ENCODE data around the gene ZFR.

ZFR gene

GRCh38 chr5:32355686-32356085 is 88.9 kb downstream of the ZFR start:
- TF ChIP-seq TAF1 (IDR thresholded peaks at IDR 0.05; ENCODE audit: borderline replicate concordance, insufficient read depth, low read length) (no peak), FOXP2 (optimal IDR thresholded peaks at IDR 0.05; ENCODE audit: borderline replicate concordance, extremely low read depth, extremely low read length, insufficient read depth) (no peak), POLR2AphosphoS5 (IDR thresholded peaks at IDR 0.05; ENCODE audit: low read depth, low read length) (no peak), SIN3A (IDR thresholded peaks at IDR 0.05; ENCODE audit: borderline replicate concordance, insufficient read depth, low read length) (no peak)
- TF ChIP-seq, protein P1, sequence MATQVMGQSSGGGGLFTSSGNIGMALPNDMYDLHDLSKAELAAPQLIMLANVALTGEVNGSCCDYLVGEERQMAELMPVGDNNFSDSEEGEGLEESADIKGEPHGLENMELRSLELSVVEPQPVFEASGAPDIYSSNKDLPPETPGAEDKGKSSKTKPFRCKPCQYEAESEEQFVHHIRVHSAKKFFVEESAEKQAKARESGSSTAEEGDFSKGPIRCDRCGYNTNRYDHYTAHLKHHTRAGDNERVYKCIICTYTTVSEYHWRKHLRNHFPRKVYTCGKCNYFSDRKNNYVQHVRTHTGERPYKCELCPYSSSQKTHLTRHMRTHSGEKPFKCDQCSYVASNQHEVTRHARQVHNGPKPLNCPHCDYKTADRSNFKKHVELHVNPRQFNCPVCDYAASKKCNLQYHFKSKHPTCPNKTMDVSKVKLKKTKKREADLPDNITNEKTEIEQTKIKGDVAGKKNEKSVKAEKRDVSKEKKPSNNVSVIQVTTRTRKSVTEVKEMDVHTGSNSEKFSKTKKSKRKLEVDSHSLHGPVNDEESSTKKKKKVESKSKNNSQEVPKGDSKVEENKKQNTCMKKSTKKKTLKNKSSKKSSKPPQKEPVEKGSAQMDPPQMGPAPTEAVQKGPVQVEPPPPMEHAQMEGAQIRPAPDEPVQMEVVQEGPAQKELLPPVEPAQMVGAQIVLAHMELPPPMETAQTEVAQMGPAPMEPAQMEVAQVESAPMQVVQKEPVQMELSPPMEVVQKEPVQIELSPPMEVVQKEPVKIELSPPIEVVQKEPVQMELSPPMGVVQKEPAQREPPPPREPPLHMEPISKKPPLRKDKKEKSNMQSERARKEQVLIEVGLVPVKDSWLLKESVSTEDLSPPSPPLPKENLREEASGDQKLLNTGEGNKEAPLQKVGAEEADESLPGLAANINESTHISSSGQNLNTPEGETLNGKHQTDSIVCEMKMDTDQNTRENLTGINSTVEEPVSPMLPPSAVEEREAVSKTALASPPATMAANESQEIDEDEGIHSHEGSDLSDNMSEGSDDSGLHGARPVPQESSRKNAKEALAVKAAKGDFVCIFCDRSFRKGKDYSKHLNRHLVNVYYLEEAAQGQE (IDR thresholded peaks at IDR 0.05; ENCODE audit: insufficient read depth in 1 of 2, low read depth in 2 of 2, low read length in 2 of 2) = no peak

DNA sequence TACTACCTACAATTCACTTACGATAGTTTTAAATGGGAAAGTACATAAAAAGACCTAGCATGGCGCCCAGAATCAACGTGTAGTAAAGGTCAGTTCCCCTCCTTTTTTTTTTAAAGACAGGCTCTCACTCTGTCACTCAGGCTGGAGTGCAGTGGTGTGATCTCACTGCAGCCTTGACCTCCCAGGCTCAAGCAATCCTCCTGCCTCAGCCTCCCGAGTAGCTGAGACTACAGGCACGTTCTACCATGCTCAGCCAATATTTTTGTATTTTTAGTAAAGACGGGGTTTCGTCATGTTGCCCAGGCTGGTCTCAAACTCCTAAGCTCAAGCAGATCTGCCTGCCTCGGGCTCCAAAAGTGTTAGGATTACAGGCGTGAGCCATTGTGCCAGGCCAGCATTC is 91.1 kb downstream of the ZFR start:
- TF ChIP-seq TAF1 (IDR thresholded peaks at IDR 0.05; ENCODE audit: borderline replicate concordance, insufficient read depth, low read length) (no peak), POLR2AphosphoS5 (IDR thresholded peaks at IDR 0.05; ENCODE audit: low read depth, low read length) (no peak), FOXP2 (optimal IDR thresholded peaks at IDR 0.05; ENCODE audit: borderline replicate concordance, extremely low read depth, extremely low read length, insufficient read depth) (no peak), SIN3A (IDR thresholded peaks at IDR 0.05; ENCODE audit: borderline replicate concordance, insufficient read depth, low read length) (no peak)
- TF ChIP-seq, protein P1 (IDR thresholded peaks at IDR 0.05; ENCODE audit: insufficient read depth in 1 of 2, low read depth in 2 of 2, low read length in 2 of 2) = no peak

DNA sequence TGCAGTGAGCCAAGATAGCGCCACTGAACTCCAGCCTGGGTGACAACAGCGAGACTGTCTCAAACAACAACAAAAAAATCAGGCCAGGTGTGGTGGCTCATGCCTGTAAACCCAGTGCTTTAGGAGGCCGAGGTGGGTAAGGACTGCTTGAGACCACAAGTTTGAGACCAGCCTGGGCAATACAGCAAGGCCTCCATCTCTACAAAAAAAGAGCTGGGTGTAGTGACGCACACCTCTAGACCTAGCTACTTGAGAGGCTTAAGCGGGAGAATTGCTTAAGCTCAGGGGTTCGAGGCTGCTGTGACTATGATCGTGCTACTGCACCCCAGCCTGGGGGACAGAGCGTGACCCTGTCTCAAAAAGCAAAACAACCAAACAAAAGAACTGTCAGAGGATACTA is 91.9 kb downstream of the ZFR start:
- no peak for TF ChIP-seq POLR2AphosphoS5 (IDR thresholded peaks at IDR 0.05; ENCODE audit: low read depth, low read length)
- TF ChIP-seq TAF1 (IDR thresholded peaks at IDR 0.05; ENCODE audit: borderline replicate concordance, insufficient read depth, low read length) = no peak
- TF ChIP-seq, protein P1 (IDR thresholded peaks at IDR 0.05; ENCODE audit: insufficient read depth in 1 of 2, low read depth in 2 of 2, low read length in 2 of 2) = no peak
- TF ChIP-seq FOXP2 (optimal IDR thresholded peaks at IDR 0.05; ENCODE audit: borderline replicate concordance, extremely low read depth, extremely low read length, insufficient read depth) = no peak
- no peak for TF ChIP-seq SIN3A (IDR thresholded peaks at IDR 0.05; ENCODE audit: borderline replicate concordance, insufficient read depth, low read length)

DNA sequence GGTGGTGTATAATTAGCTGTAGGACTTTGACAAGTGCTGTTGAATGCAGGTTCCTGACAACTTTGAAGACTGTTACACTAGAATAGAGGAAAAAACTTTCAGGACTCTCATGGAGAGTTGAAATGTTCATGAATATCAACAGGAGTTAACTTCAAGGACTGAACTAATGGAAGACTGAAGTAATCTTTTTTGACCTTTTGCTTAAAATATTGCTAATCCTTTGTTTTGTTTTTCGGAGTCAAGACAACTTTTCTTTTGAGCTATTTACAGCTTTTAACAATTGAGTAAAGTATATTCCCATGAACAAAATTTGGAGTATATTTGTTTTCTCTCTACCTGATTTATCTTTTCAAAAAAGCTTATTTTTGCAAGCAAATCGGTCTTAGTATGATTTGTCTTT is 97.7 kb downstream of the ZFR start:
- no peak for TF ChIP-seq TAF1 (IDR thresholded peaks at IDR 0.05; ENCODE audit: borderline replicate concordance, insufficient read depth, low read length)
- no peak for TF ChIP-seq POLR2AphosphoS5 (IDR thresholded peaks at IDR 0.05; ENCODE audit: low read depth, low read length)
- TF ChIP-seq, protein P1 (IDR thresholded peaks at IDR 0.05; ENCODE audit: insufficient read depth in 1 of 2, low read depth in 2 of 2, low read length in 2 of 2) = no peak
- no peak for TF ChIP-seq SIN3A (IDR thresholded peaks at IDR 0.05; ENCODE audit: borderline replicate concordance, insufficient read depth, low read length)
- no peak for TF ChIP-seq FOXP2 (optimal IDR thresholded peaks at IDR 0.05; ENCODE audit: borderline replicate concordance, extremely low read depth, extremely low read length, insufficient read depth)
